ENCODE measurements around the gene CRYBG2.

CRYBG2 gene

GRCh38 chr1:26287811-26288210 lies 66.1 kb downstream of the CRYBG2 start:
- Mint-ChIP-seq H3K4me1 (peaks cover 99% of the 10 kb centered on the region), H3K27ac (peak overlapping the region; percentile 95), H3K27me3 (no peaks in the 10 kb centered on the region), H3K4me3 (peak overlapping the region; percentile 67), H3K9me3 (no peaks in the 10 kb centered on the region), H3K36me3 (peaks cover 16% of the 10 kb centered on the region)
- no peak for ATAC-seq

GRCh38 chr1:26287033-26287711 lies 66.8 kb downstream of the CRYBG2 start:
- H3K9me3 Mint-ChIP-seq, result no peaks in the 10 kb centered on the region
- ATAC-seq, result peak; percentile 61
- H3K4me3 Mint-ChIP-seq, result peak overlapping the region; percentile 67
- no peaks in the 10 kb centered on the region for H3K27me3 Mint-ChIP-seq
- peaks cover 96% of the 10 kb centered on the region for H3K4me1 Mint-ChIP-seq
- peaks cover 20% of the 10 kb centered on the region for H3K36me3 Mint-ChIP-seq
- peak overlapping the region; percentile 95 for H3K27ac Mint-ChIP-seq

- Mint-ChIP-seq H3K4me1 (peaks cover 96% of the 10 kb centered on the region), H3K27me3 (no peaks in the 10 kb centered on the region), H3K36me3 (peaks cover 28% of the 10 kb centered on the region), H3K9me3 (no peaks in the 10 kb centered on the region), H3K27ac (no peak overlapping the region), H3K4me3 (no peak overlapping the region)
- ATAC-seq, result no peak
These were observed 67.9 kb downstream of the CRYBG2 start for GRCh38 chr1:26286064-26286416.

- Mint-ChIP-seq H3K4me3 (peak overlapping the region; percentile 2), H3K9me3 (no peaks in the 10 kb centered on the region), H3K4me1 (peaks cover 96% of the 10 kb centered on the region), H3K27ac (peak overlapping the region; percentile 88), H3K27me3 (no peaks in the 10 kb centered on the region), H3K36me3 (peaks cover 33% of the 10 kb centered on the region)
- ATAC-seq, result no peak
These were observed 68.4 kb downstream of the CRYBG2 start for GRCh38 chr1:26285366-26286063.

GRCh38 chr1:26284597-26285347 lies 69.2 kb downstream of the CRYBG2 start:
- peaks cover 91% of the 10 kb centered on the region for H3K4me1 Mint-ChIP-seq
- peak; percentile 70 for ATAC-seq
- peaks cover 37% of the 10 kb centered on the region for H3K36me3 Mint-ChIP-seq
- H3K4me3 Mint-ChIP-seq, result peak overlapping the region; percentile 73
- H3K27me3 Mint-ChIP-seq, result no peaks in the 10 kb centered on the region
- peak overlapping the region; percentile 88 for H3K27ac Mint-ChIP-seq
- no peaks in the 10 kb centered on the region for H3K9me3 Mint-ChIP-seq

GRCh38 chr1:26283871-26284596 lies 69.9 kb downstream of the CRYBG2 start:
- H3K9me3 Mint-ChIP-seq, result no peaks in the 10 kb centered on the region
- peaks cover 37% of the 10 kb centered on the region for H3K36me3 Mint-ChIP-seq
- no peaks in the 10 kb centered on the region for H3K27me3 Mint-ChIP-seq
- ATAC-seq, result no peak
- H3K4me3 Mint-ChIP-seq, result peak overlapping the region; percentile 73
- peaks cover 88% of the 10 kb centered on the region for H3K4me1 Mint-ChIP-seq
- H3K27ac Mint-ChIP-seq, result peak overlapping the region; percentile 88

- Mint-ChIP-seq H3K4me1 (peaks cover 88% of the 10 kb centered on the region), H3K9me3 (no peaks in the 10 kb centered on the region), H3K4me3 (peak overlapping the region; percentile 73), H3K27me3 (no peaks in the 10 kb centered on the region), H3K27ac (peak overlapping the region; percentile 88), H3K36me3 (peaks cover 43% of the 10 kb centered on the region)
- ATAC-seq, result no peak
These were observed 70.6 kb downstream of the CRYBG2 start for GRCh38 chr1:26283279-26283853.

- no peak for ATAC-seq
- Mint-ChIP-seq H3K9me3 (no peaks in the 10 kb centered on the region), H3K4me1 (peaks cover 87% of the 10 kb centered on the region), H3K27ac (peak overlapping the region; percentile 88), H3K4me3 (peak overlapping the region; percentile 22), H3K27me3 (no peaks in the 10 kb centered on the region), H3K36me3 (peaks cover 43% of the 10 kb centered on the region)
These were observed 71.5 kb downstream of the CRYBG2 start for GRCh38 chr1:26282401-26282918.

- Mint-ChIP-seq H3K4me3 (peak overlapping the region; percentile 97), H3K4me1 (peaks cover 86% of the 10 kb centered on the region), H3K9me3 (no peaks in the 10 kb centered on the region), H3K27me3 (no peaks in the 10 kb centered on the region), H3K36me3 (peaks cover 46% of the 10 kb centered on the region), H3K27ac (peak overlapping the region; percentile 77)
- no peak for ATAC-seq
These were observed 72.0 kb downstream of the CRYBG2 start for GRCh38 chr1:26281971-26282370.

GRCh38 chr1:26281091-26281958 lies 72.6 kb downstream of the CRYBG2 start:
- peak overlapping the region; percentile 77 for H3K27ac Mint-ChIP-seq
- H3K9me3 Mint-ChIP-seq, result no peaks in the 10 kb centered on the region
- H3K27me3 Mint-ChIP-seq, result no peaks in the 10 kb centered on the region
- peaks cover 48% of the 10 kb centered on the region for H3K36me3 Mint-ChIP-seq
- H3K4me3 Mint-ChIP-seq, result peak overlapping the region; percentile 97
- H3K4me1 Mint-ChIP-seq, result peaks cover 87% of the 10 kb centered on the region
- no peak for ATAC-seq

GRCh38 chr1:26280333-26281042 lies 73.4 kb downstream of the CRYBG2 start:
- no peaks in the 10 kb centered on the region for H3K27me3 Mint-ChIP-seq
- H3K4me3 Mint-ChIP-seq, result peak overlapping the region; percentile 97
- H3K27ac Mint-ChIP-seq, result peak overlapping the region; percentile 77
- no peaks in the 10 kb centered on the region for H3K9me3 Mint-ChIP-seq
- peaks cover 48% of the 10 kb centered on the region for H3K36me3 Mint-ChIP-seq
- peaks cover 87% of the 10 kb centered on the region for H3K4me1 Mint-ChIP-seq
- no peak for ATAC-seq

- Mint-ChIP-seq H3K9me3 (no peaks in the 10 kb centered on the region), H3K27ac (peak within 1 kb of the TSS; percentile 77), H3K4me1 (peaks cover 87% of the 10 kb centered on the region), H3K4me3 (peak within 1 kb of the TSS; percentile 97), H3K36me3 (peaks cover 44% of the 10 kb centered on the region), H3K27me3 (no peaks in the 10 kb centered on the region)
- ATAC-seq, result peak; percentile 82
These were observed 74.2 kb downstream of the CRYBG2 start, which contains the start of gene SH3BGRL3 for GRCh38 chr1:26279456-26280332. Gene SH3BGRL3 (plus strand): TSS chr1:26280086. CDS start chr1:26280156, 70 bp downstream.

Measured in stimulated activated memory B cell treated with anti-CD40 and anti-IgM and Interleukin-4, amounts not matched to agents 10 μg/mL and 1 μg/mL and 100 μg/mL, for 72 hours (primary cell).